GM23248 (cell line): ENCODE results near the gene MAGEB4.
"Not testable (repeated sequence)": the region's sequence is repeated elsewhere in the genome, so short reads cannot be mapped to it uniquely, and the experiment has no call there.

Source experiments
- EZH2 ChIP-seq: fragments of 200-600 bp; sonication (generic); IDR thresholded peaks from 2 replicates; pipeline ENCODE4 v1.6.1; 2018; ENCODE audit warnings: antibody characterized with exemption, mild to moderate bottlenecking; ENCODE audit not compliant: insufficient read depth, poor library complexity, severe bottlenecking
- EZH2phosphoT487 ChIP-seq: fragments of 200-600 bp; sonication (generic); IDR thresholded peaks from 2 replicates; pipeline ENCODE4 v1.6.1; 2018; ENCODE audit warnings: antibody characterized with exemption, moderate library complexity, mild to moderate bottlenecking, low read depth; ENCODE audit not compliant: insufficient read depth

DNA sequence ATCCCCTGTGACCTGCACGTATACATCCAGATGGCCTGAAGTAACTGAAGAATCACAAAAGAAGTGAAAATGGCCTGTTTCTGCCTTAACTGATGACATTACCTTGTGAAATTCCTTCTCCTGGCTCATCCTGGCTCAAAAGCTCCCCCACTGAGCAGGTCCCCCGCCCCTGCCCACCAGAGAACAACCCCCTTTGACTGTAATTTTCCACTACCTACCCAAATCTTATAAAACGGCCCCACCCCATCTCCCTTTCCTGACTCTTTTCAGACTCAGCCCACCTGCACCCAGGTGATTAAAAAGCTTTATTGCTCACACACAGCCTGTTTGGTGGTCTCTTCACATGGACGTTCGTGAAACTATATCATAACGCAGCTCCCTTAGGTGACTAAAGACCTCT lies 47.9 kb upstream of the MAGEB4 start:
- not testable (repeated sequence) for TF ChIP-seq EZH2, EZH2phosphoT487
